ENCODE results near the gene LRMDA.

GRCh38 chr10:75476569-75476968 is 45.1 kb downstream of the LRMDA start:
- TF ChIP-seq CTCF (IDR thresholded peaks at IDR 0.05) = no peak
- TF ChIP-seq POLR2A (IDR thresholded peaks at IDR 0.05) = no peak
